ENCODE results near the gene ZBTB8A.
"Not testable (repeated sequence)": the region's sequence is repeated elsewhere in the genome, so short reads cannot be mapped to it uniquely, and the experiment has no call there.

The ZBTB8A gene

GRCh38 chr1:32622806-32623681, 83.8 kb downstream of the ZBTB8A start:
- DNase-seq = no peak

GRCh38 chr1:32623775-32624174, 84.5 kb downstream of the ZBTB8A start:
- no peak for DNase-seq

GRCh38 chr1:32626176-32626575, 86.9 kb downstream of the ZBTB8A start:
- no peak for DNase-seq

- no peak for DNase-seq
Measured at GRCh38 chr1:32627596-32628162, 88.5 kb downstream of the ZBTB8A start.

GRCh38 chr1:32630173-32630572, 90.9 kb downstream of the ZBTB8A start:
- not testable (repeated sequence) for DNase-seq

GRCh38 chr1:32632829-32633228, 93.6 kb downstream of the ZBTB8A start:
- no peak for DNase-seq

- DNase-seq = no peak
Measured at GRCh38 chr1:32635508-32636277, 96.5 kb downstream of the ZBTB8A start.

GRCh38 chr1:32636914-32637645, 97.9 kb downstream of the ZBTB8A start:
- DNase-seq = no peak

DNA sequence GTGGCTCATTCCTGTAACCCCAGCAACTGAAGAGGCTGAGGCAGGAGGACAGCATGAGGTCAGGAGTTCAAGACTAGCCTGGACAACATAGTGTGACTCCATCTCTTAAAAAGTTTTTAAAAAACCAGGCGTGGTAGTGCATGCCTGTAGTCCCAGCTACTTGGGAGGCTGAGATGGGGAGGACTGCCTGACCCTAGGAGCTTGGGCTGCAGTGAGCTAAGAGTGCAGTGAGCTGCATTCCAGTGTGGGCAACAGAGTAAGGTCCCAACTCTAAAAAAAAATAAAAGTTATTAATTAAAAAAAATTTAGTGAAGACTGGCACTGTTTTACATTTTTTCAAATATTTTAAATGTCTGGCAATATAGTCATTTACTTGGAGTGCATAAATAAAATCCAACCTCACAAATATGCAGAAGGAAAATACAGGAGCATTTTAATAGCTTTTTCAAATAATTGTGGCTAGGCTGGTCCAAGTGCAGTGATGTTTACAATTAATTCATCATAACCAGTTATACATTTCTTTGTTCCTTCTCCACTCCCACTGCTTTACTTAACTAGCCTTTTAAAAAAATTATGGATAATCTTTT, 100.4 kb downstream of the ZBTB8A start:
- no peak for DNase-seq

DNA sequence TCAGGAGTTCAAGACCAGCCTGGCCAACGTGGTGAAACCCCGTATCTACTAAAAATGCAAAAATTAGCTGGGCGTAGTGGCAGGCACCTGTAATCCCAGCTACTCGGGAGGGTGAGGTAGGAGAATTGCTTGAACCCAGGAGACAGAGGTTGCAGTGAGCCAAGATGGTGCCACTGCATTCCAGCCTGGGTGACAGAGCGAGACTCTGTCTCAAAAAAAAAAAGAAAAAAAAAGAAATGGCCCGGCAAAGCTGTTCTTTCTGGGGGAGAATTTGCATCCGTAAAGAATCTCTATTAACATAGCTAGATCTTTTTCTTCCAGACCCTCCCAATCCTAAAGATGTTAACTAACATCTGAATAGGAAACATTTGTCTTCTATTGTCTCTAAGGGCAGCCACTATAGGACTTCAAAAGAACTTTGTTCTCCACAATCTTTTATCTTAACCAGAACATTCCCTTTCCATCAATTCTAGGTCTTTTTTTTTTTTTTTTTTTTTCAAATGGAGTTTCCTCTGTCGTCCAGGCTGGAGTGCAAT, 103.1 kb downstream of the ZBTB8A start:
- DNase-seq = not testable (repeated sequence)

DNA sequence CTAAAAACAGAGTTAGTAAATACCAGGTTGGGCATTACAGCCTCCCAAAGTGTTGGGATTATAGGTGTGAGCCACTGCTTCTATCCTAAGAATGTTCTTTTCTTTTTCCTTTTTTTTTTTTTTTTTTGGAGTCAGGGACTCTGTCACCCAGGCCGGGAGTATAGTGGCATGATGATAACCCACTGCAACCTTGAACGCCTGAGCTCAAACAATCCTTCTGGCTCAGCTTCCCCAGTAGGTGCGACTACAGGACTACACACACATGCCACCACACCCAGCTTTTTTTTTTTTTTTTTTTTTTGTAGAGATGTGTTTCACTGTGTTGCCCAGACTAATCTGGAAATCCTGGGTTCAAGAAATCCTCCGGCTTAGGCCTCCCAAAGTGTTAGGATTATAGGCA, 105.2 kb downstream of the ZBTB8A start:
- no peak for DNase-seq

GRCh38 chr1:32647308-32648134, 108.3 kb downstream of the ZBTB8A start:
- no peak for DNase-seq

DNA sequence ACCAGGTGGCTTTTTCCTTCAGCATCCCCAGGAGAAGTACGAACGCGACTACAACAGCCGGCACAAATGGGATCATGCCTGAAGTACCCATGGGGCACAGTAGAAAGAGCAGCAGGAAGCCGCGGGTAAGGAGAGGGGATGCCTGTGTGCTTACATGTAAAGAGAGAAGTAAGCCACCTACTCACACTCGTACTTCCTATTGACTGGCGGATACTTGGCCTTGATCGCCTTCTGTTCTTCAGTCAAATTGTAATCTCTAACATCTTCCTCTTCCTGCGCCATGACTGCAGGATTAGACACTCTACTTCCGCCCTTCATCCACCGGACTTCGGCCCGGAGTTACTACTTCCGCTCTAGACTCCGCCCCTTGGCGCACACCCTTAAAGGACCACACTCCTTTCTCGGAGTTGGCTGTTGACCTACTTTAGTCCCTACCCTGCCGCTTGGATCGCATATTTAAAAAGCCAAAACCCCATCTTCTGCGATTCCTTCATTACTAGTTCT, 111.1 kb downstream of the ZBTB8A start, which contains the start of gene ZBTB8OS:
ZBTB8OS (minus strand) TSS at position 303 of the 504 bp plus-strand sequence; CDS start at position 282, 21 bp downstream.
- DNase-seq = peak; percentile 67 to 89

GRCh38 chr1:32650752-32651460, 111.7 kb downstream of the ZBTB8A start, which contains the start of gene RBBP4:
RBBP4 (plus strand) TSS chr1:32651208; CDS start chr1:32651307, 99 bp downstream.
- DNase-seq = peak; percentile 76 to 90

GRCh38 chr1:32651461-32652073, 112.3 kb downstream of the ZBTB8A start:
- DNase-seq = no peak

GRCh38 chr1:32652244-32652962, 113.2 kb downstream of the ZBTB8A start:
- no peak for DNase-seq

Data from SW 1271 (cell line).